Sigmoid colon (tissue), 7 donors: ENCODE measurements around the gene PCED1B. TPM values are rescaled to one million over a fixed set of nuclear protein-coding genes. Genes with fewer than 3 reads are reported as not detected.

Experiments
- DNase-seq: peaks from one replicate; pipeline ENCODE4 v3.0.0-alpha.2; 2019
- H3K27ac ChIP-seq, 4 donors: fragments of 200-600 bp; sonication (generic); one replicate each; pipeline ENCODE4 v1.5.1; 2016 to 2019; ENCODE audit warnings: mild to moderate bottlenecking in 1 of 4
- H3K27me3 ChIP-seq, 3 donors: fragments of 200-600 bp; sonication (generic); one replicate each; pipeline ENCODE4 v1.5.1; 2019; ENCODE audit warnings: mild to moderate bottlenecking in 1 of 3
- H3K36me3 ChIP-seq, 4 donors: fragments of 200-600 bp; sonication (generic); one replicate each; pipeline ENCODE4 v1.5.1; 2016 to 2019
- H3K4me1 ChIP-seq, 4 donors: fragments of 200-600 bp; sonication (generic); one replicate each; pipeline ENCODE4 v1.5.1; 2017 to 2019
- H3K4me3 ChIP-seq, 4 donors: fragments of 200-600 bp; sonication (generic); one replicate each; pipeline ENCODE4 v1.5.1; 2017 to 2019; ENCODE audit warnings: mild to moderate bottlenecking in 2 of 4, moderate library complexity in 1 of 4
- H3K9me3 ChIP-seq, 4 donors: fragments of 200-600 bp in 3 of 4; sonication (generic) in 3 of 4; one replicate each; pipeline versions ENCODE4 v1.5.1 to v1.6.1; 2013 to 2019
- EP300 ChIP-seq, 4 donors: sonication (generic); formaldehyde crosslinking; IDR thresholded peaks; one replicate each; pipeline ENCODE4 v1.6.1; 2017; ENCODE audit warnings: antibody characterized with exemption in 4 of 4
- POLR2A ChIP-seq, 2 donors: fragments of 450-650 bp; IDR thresholded peaks; one replicate each; pipeline ENCODE4 v1.6.1; 2016; ENCODE audit warnings: antibody characterized with exemption in 2 of 2, mild to moderate bottlenecking in 2 of 2, moderate library complexity in 2 of 2
- POLR2AphosphoS5 ChIP-seq, 4 donors: sonication (generic); formaldehyde crosslinking; IDR thresholded peaks; one replicate each; pipeline ENCODE4 v1.6.1; 2017; ENCODE audit warnings: antibody characterized with exemption in 4 of 4
- WGBS, 2 donors: extraction: QIAGEN DNeasy Blood & Tissue Kit; methylation state at CpG; one replicate each; pipeline ENCODE4 v1.1.7; 2013; 5-methylcytosine and 5-hydroxymethylcytosine counted together
- intact Hi-C: fragments of 100-400 bp; cut with DNase I; formaldehyde crosslinking; loops from one replicate; pipeline ENCODE4 v1.15.1; 2023
- polyA plus RNA-seq, 3 donors: library from polyadenylated mRNA; stranded (reverse); fragments of 200-250 nt; gene quantifications; one replicate each; pipeline ENCODE4 v1.2.3, GENCODE V29; 2013
- total RNA-seq, 4 donors: library from RNA; depleted of rRNA; stranded (reverse); fragments of >200 nt; gene quantifications; one replicate each; pipeline ENCODE4 v1.1.0, GENCODE V29; 2016
- TF ChIP-seq, protein P1 (sequence below), 4 experiments: fragments of 450-650 bp in 3 of 4; fragments of 200-600 bp in 1 of 4; IDR thresholded peaks; one replicate each; pipeline ENCODE4 v1.5.1; 2016 to 2019; ENCODE audit warnings: antibody characterized with exemption in 4 of 4, mild to moderate bottlenecking in 3 of 4, moderate library complexity in 2 of 4
- donor health status: healthy with polysubstance abuse.
- donor health status: Bipolar disorder and iron deficiency.
- donor health status: healthy.

PCED1B gene
- total and polyA plus RNA-seq, 7 donors, result 1.2 to 11.9 (median 5.7) TPM

DNA sequence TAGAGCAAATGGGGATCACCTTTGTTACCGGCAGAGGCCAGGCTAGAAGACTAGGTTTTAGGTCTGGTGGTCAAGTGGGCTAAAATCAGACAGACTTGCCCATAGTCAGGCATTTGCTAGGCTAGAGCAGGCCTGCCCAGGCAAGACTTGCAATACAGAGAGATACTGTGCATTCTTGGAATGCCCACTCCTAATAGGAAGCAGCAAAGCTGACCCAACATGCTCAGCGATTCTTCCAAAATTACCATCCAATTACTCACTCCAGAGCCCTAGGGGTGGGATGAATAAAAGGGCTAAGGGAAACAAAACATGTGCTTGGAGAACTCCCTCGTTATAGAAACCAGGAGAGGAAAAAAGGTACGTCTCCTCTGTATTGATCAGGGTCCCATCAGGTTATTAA, 188.2 kb downstream of the PCED1B start:
- Histone ChIP-seq H3K4me1 (peaks cover 0 to 16% (median 6%) of the 10 kb centered on the region in 4 donors), H3K9me3 (no peaks in the 10 kb centered on the region), H3K27me3 (no peaks in the 10 kb centered on the region), H3K4me3 (no peak overlapping the region), H3K36me3 (no peaks in the 10 kb centered on the region), H3K27ac (no peak overlapping the region)
- 94 to 96% methylated on average over 4 of the region's 4 CpGs for WGBS, 2 donors
- DNase-seq, result no peak
- TF ChIP-seq POLR2AphosphoS5 (IDR thresholded peaks at IDR 0.05) (no peak), POLR2A (IDR thresholded peaks at IDR 0.05) (no peak)
- TF ChIP-seq, protein P1, sequence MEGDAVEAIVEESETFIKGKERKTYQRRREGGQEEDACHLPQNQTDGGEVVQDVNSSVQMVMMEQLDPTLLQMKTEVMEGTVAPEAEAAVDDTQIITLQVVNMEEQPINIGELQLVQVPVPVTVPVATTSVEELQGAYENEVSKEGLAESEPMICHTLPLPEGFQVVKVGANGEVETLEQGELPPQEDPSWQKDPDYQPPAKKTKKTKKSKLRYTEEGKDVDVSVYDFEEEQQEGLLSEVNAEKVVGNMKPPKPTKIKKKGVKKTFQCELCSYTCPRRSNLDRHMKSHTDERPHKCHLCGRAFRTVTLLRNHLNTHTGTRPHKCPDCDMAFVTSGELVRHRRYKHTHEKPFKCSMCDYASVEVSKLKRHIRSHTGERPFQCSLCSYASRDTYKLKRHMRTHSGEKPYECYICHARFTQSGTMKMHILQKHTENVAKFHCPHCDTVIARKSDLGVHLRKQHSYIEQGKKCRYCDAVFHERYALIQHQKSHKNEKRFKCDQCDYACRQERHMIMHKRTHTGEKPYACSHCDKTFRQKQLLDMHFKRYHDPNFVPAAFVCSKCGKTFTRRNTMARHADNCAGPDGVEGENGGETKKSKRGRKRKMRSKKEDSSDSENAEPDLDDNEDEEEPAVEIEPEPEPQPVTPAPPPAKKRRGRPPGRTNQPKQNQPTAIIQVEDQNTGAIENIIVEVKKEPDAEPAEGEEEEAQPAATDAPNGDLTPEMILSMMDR (IDR thresholded peaks at IDR 0.05), result no peak
- intact Hi-C loops, result no loop called here

DNA sequence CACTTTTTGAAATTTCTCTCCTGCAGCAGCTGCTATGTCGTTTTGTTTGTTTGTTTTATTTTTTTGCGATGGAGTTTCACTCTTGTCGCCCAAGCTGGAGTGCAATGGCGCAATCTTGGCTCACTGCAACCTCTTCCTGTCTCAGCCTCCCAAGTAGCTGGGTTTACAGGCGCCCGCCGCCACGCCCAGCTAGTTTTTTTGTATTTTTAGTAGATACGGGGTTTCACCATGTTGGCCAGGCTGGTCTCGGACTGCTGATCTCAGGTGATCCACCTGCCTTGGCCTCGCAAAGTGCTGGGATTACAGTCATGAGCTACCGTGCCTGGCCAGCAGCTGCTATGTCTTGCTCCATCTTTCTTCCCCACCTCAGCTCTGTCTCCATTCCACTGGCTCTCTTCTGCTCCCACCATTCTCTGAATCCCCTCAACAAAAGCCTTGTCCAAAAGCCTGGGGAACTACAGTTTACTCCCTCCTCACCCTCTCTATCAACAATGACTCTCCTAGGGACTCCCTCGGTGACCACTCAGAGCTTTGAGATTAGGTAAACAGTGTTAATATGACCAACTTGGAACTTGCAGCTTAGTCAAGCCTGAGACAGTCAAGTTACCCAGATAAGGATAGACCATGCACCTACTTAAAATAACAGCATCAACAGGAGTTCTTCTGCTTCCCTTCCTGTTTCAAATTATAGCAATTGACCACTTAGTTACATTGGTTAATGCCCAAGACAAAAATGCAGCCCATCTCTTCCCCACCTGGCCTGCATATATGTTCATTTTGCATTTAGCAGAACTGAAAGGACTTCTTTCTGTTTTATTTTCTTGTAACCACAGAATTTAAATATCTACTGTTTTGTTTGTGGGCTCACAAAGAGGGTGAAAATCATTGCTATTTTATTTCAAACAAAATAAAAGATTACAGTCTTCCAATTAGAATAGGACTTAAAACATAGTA, 189.4 kb downstream of the PCED1B start:
- H3K4me3 ChIP-seq, result no peak overlapping the region
- no peaks in the 10 kb centered on the region for H3K27me3 ChIP-seq
- peaks cover 0 to 28% (median 14%) of the 10 kb centered on the region in 4 donors for H3K4me1 ChIP-seq
- TF ChIP-seq POLR2AphosphoS5 (IDR thresholded peaks at IDR 0.05), result no peak
- TF ChIP-seq EP300 (IDR thresholded peaks at IDR 0.05), result no peak
- TF ChIP-seq, protein P1 (IDR thresholded peaks at IDR 0.05), result no peak
- no peak for TF ChIP-seq POLR2A (IDR thresholded peaks at IDR 0.05)
- DNase-seq, result no peak
- WGBS, 2 donors, result 75 to 84% methylated on average over 13 of the region's 13 CpGs
- H3K27ac ChIP-seq, result no peak overlapping the region
- no peaks in the 10 kb centered on the region for H3K36me3 ChIP-seq
- no peaks in the 10 kb centered on the region for H3K9me3 ChIP-seq
- intact Hi-C loops, result no loop called here

DNA sequence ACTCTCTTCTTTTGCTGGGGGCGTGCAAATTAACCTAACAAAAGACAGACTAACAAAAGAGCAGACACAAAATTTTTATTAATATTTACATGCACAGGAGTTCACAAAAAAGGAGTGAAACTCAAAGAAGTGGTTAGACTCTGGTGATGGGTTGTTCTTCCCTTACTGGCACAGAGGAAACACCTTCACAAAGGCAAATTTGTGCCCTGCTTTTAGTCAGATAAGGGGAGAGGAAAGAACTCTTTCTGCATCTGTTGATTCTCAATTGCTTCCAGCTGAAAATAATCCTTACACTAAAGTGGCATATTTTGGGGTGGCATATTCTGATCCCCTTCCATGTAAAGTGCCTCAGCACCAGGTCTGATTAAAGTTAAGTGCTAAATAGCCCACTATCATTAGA, 190.5 kb downstream of the PCED1B start:
- no peak for DNase-seq
- Histone ChIP-seq H3K4me1 (peaks cover 0 to 28% (median 14%) of the 10 kb centered on the region in 4 donors), H3K9me3 (no peaks in the 10 kb centered on the region), H3K27me3 (no peaks in the 10 kb centered on the region), H3K36me3 (no peaks in the 10 kb centered on the region), H3K27ac (no peak overlapping the region), H3K4me3 (no peak overlapping the region)
- TF ChIP-seq, protein P1 (IDR thresholded peaks at IDR 0.05), result no peak
- no peak for TF ChIP-seq EP300 (IDR thresholded peaks at IDR 0.05)
- TF ChIP-seq POLR2AphosphoS5 (IDR thresholded peaks at IDR 0.05), result no peak
- TF ChIP-seq POLR2A (IDR thresholded peaks at IDR 0.05), result no peak
- 91 to 98% methylated on average over 1 of the region's 1 CpG for WGBS, 2 donors
- intact Hi-C loops, result loop anchor here (10.0 kb wide), 1 partner anchor 165 kb away; no protein-coding TSS in a partner anchor

DNA sequence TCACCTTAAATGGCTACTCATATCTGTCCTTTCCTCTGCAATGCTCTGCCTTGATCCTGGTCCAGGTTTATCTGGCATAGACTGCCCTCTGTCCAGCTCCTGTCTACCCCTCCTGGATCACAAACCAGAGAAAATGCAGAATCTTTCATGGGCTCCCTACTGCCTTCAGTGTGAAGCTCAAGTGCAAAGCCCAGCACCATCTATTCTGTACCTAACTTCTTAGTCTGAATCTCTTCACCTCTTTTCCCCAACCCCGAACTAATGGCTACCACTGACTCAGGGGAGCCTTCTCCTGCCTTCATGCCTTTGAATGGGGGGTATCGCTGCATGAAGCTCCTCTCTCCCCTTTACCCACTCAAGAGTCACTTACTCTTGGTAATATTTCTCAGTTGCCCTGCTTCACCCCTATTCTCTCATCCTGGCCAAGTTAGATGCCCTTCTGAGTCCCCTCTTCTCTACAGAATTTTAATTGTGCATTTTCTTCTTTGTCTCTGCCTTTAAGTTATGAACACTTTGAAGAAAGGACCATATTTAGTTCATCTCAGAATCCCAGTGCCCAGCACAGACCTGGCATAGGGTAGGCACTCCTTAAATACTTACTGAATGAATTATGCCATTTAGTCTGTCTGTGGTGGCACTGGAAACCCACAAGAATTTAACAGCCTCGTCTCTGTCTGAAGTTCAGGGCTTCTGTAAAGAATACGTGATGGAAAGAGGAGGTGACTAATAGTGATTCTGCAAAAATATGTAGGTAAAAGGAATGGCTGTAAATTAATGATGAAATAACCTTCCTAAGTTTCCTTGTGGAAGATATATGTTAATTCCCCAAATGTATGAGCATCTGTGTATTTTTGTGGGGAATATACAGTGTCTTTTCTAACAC, 191.6 kb downstream of the PCED1B start:
- TF ChIP-seq EP300 (IDR thresholded peaks at IDR 0.05) (no peak), POLR2AphosphoS5 (IDR thresholded peaks at IDR 0.05) (no peak), POLR2A (IDR thresholded peaks at IDR 0.05) (no peak)
- TF ChIP-seq, protein P1 (IDR thresholded peaks at IDR 0.05), result no peak
- H3K4me3 ChIP-seq, result no peak overlapping the region
- no peaks in the 10 kb centered on the region for H3K36me3 ChIP-seq
- no peaks in the 10 kb centered on the region for H3K9me3 ChIP-seq
- DNase-seq, result no peak
- 68 to 75% methylated on average over 4 of the region's 4 CpGs for WGBS, 2 donors
- H3K27ac ChIP-seq, result peak overlapping the region in 1 of 4 donors; percentile 54
- H3K4me1 ChIP-seq, result peaks cover 0 to 28% (median 14%) of the 10 kb centered on the region in 4 donors
- intact Hi-C loops, result loop anchor here (10.0 kb wide), 1 partner anchor 166 kb away; no protein-coding TSS in a partner anchor
- no peaks in the 10 kb centered on the region for H3K27me3 ChIP-seq
